ENCODE measurements around the gene ATP13A1.

The ATP13A1 gene

GRCh38 chr19:19635313-19635702 lies 28.2 kb downstream of the ATP13A1 start:
- Histone ChIP-seq H4K12ac (ENCODE audit: low read depth, low read length) (no peak overlapping the region), H2BK5ac (ENCODE audit: low read depth, low read length, poor library complexity) (no peak overlapping the region), H3K79me1 (ENCODE audit: low read length) (no peaks in the 10 kb centered on the region), H3K9ac (ENCODE audit: low read length) (no peak overlapping the region), H4K91ac (ENCODE audit: low read depth, low read length) (no peak overlapping the region), H4K8ac (ENCODE audit: low read depth, low read length) (no peak overlapping the region), H3K36me3 (ENCODE audit: control insufficient read depth in 1 of 2, insufficient read depth in 2 of 2, low read length in 2 of 2) (peaks cover 64 to 71% of the 10 kb centered on the region in 2 experiments), H3K27me3 (ENCODE audit: insufficient read depth, low read length) (no peaks in the 10 kb centered on the region), H2AK5ac (ENCODE audit: low read length) (no peak overlapping the region), H3K27ac (ENCODE audit: low read depth, low read length) (no peak overlapping the region), H3K4ac (ENCODE audit: low read depth, low read length) (no peak overlapping the region), H2BK120ac (ENCODE audit: insufficient read depth, low read length, poor library complexity) (no peak overlapping the region), H3K18ac (ENCODE audit: low read length) (no peak overlapping the region), H3K4me3 (ENCODE audit: low read depth, low read length) (no peak overlapping the region), H3K4me1 (ENCODE audit: control insufficient read depth in 1 of 2, insufficient read depth in 2 of 2, low read length in 2 of 2) (no peaks in the 10 kb centered on the region), H3K4me2 (ENCODE audit: low read length) (no peak overlapping the region), H3K9me3 (ENCODE audit: insufficient read depth, low read depth, low read length) (no peaks in the 10 kb centered on the region), H2AFZ (ENCODE audit: insufficient read depth, low read length, poor library complexity) (no peak overlapping the region), H3K79me2 (ENCODE audit: control insufficient read depth, insufficient read depth, low read length, poor library complexity) (no peaks in the 10 kb centered on the region), H3K23ac (ENCODE audit: low read length) (no peak overlapping the region), H3K14ac (ENCODE audit: low read length) (no peak overlapping the region), H2BK12ac (ENCODE audit: low read length) (no peak overlapping the region)
- no peak for DNase-seq
- WGBS (ENCODE audit: extremely low coverage, insufficient coverage, insufficient read length) = no CpG with 5 or more reads among the region's 14 CpGs

- Histone ChIP-seq H3K4me1 (ENCODE audit: control insufficient read depth in 1 of 2, insufficient read depth in 2 of 2, low read length in 2 of 2) (no peaks in the 10 kb centered on the region), H2BK12ac (ENCODE audit: low read length) (no peak overlapping the region), H3K79me2 (ENCODE audit: control insufficient read depth, insufficient read depth, low read length, poor library complexity) (no peaks in the 10 kb centered on the region), H3K36me3 (ENCODE audit: control insufficient read depth in 1 of 2, insufficient read depth in 2 of 2, low read length in 2 of 2) (peaks cover 63 to 70% of the 10 kb centered on the region in 2 experiments), H4K91ac (ENCODE audit: low read depth, low read length) (no peak overlapping the region), H3K27me3 (ENCODE audit: insufficient read depth, low read length) (no peaks in the 10 kb centered on the region), H3K79me1 (ENCODE audit: low read length) (no peaks in the 10 kb centered on the region), H3K4me2 (ENCODE audit: low read length) (no peak overlapping the region), H3K4me3 (ENCODE audit: low read depth, low read length) (no peak overlapping the region), H3K14ac (ENCODE audit: low read length) (no peak overlapping the region), H3K9me3 (ENCODE audit: insufficient read depth, low read depth, low read length) (no peaks in the 10 kb centered on the region), H2AK5ac (ENCODE audit: low read length) (no peak overlapping the region), H3K18ac (ENCODE audit: low read length) (no peak overlapping the region), H2BK5ac (ENCODE audit: low read depth, low read length, poor library complexity) (no peak overlapping the region), H4K12ac (ENCODE audit: low read depth, low read length) (no peak overlapping the region), H3K23ac (ENCODE audit: low read length) (no peak overlapping the region), H3K4ac (ENCODE audit: low read depth, low read length) (no peak overlapping the region), H2BK120ac (ENCODE audit: insufficient read depth, low read length, poor library complexity) (no peak overlapping the region), H2AFZ (ENCODE audit: insufficient read depth, low read length, poor library complexity) (no peak overlapping the region), H4K8ac (ENCODE audit: low read depth, low read length) (no peak overlapping the region), H3K9ac (ENCODE audit: low read length) (no peak overlapping the region), H3K27ac (ENCODE audit: low read depth, low read length) (no peak overlapping the region)
- WGBS (ENCODE audit: extremely low coverage, insufficient coverage, insufficient read length) = no CpG with 5 or more reads among the region's 36 CpGs
- DNase-seq = no peak
These were observed 28.8 kb downstream of the ATP13A1 start for GRCh38 chr19:19634516-19635312.

- no peak overlapping the region for H3K4me2 ChIP-seq (ENCODE audit: low read length)
- H2AK5ac ChIP-seq (ENCODE audit: low read length) = no peak overlapping the region
- H3K79me2 ChIP-seq (ENCODE audit: control insufficient read depth, insufficient read depth, low read length, poor library complexity) = no peaks in the 10 kb centered on the region
- peaks cover under 1% of the 10 kb centered on the region for H3K79me1 ChIP-seq (ENCODE audit: low read length)
- no peak overlapping the region for H4K12ac ChIP-seq (ENCODE audit: low read depth, low read length)
- DNase-seq = no peak
- H3K36me3 ChIP-seq (ENCODE audit: control insufficient read depth in 1 of 2, insufficient read depth in 2 of 2, low read length in 2 of 2) = peaks cover 60 to 74% of the 10 kb centered on the region in 2 experiments
- H3K4me1 ChIP-seq (ENCODE audit: control insufficient read depth in 1 of 2, insufficient read depth in 2 of 2, low read length in 2 of 2) = peaks cover 0 to under 1% of the 10 kb centered on the region in 2 experiments
- H2BK12ac ChIP-seq (ENCODE audit: low read length) = no peak overlapping the region
- no peak overlapping the region for H3K4me3 ChIP-seq (ENCODE audit: low read depth, low read length)
- H3K9me3 ChIP-seq (ENCODE audit: insufficient read depth, low read depth, low read length) = no peaks in the 10 kb centered on the region
- no peak overlapping the region for H3K23ac ChIP-seq (ENCODE audit: low read length)
- no peak overlapping the region for H3K27ac ChIP-seq (ENCODE audit: low read depth, low read length)
- no peak overlapping the region for H2BK120ac ChIP-seq (ENCODE audit: insufficient read depth, low read length, poor library complexity)
- H2BK5ac ChIP-seq (ENCODE audit: low read depth, low read length, poor library complexity) = no peak overlapping the region
- H3K27me3 ChIP-seq (ENCODE audit: insufficient read depth, low read length) = no peaks in the 10 kb centered on the region
- WGBS (ENCODE audit: extremely low coverage, insufficient coverage, insufficient read length) = no CpG with 5 or more reads among the region's 22 CpGs
- H3K9ac ChIP-seq (ENCODE audit: low read length) = no peak overlapping the region
- H4K91ac ChIP-seq (ENCODE audit: low read depth, low read length) = no peak overlapping the region
- no peak overlapping the region for H4K8ac ChIP-seq (ENCODE audit: low read depth, low read length)
- no peak overlapping the region for H3K18ac ChIP-seq (ENCODE audit: low read length)
- no peak overlapping the region for H3K14ac ChIP-seq (ENCODE audit: low read length)
- no peak overlapping the region for H2AFZ ChIP-seq (ENCODE audit: insufficient read depth, low read length, poor library complexity)
- H3K4ac ChIP-seq (ENCODE audit: low read depth, low read length) = no peak overlapping the region
These were observed 29.6 kb downstream of the ATP13A1 start for GRCh38 chr19:19633711-19634515.

GRCh38 chr19:19632661-19633060 lies 30.8 kb downstream of the ATP13A1 start:
- H3K4me3 ChIP-seq (ENCODE audit: low read depth, low read length) = no peak overlapping the region
- no peak overlapping the region for H3K14ac ChIP-seq (ENCODE audit: low read length)
- H4K91ac ChIP-seq (ENCODE audit: low read depth, low read length) = no peak overlapping the region
- H3K18ac ChIP-seq (ENCODE audit: low read length) = no peak overlapping the region
- peaks cover 53 to 67% of the 10 kb centered on the region in 2 experiments for H3K36me3 ChIP-seq (ENCODE audit: control insufficient read depth in 1 of 2, insufficient read depth in 2 of 2, low read length in 2 of 2)
- no peaks in the 10 kb centered on the region for H3K27me3 ChIP-seq (ENCODE audit: insufficient read depth, low read length)
- H2BK5ac ChIP-seq (ENCODE audit: low read depth, low read length, poor library complexity) = no peak overlapping the region
- H3K9ac ChIP-seq (ENCODE audit: low read length) = no peak overlapping the region
- peaks cover 0 to 2% of the 10 kb centered on the region in 2 experiments for H3K4me1 ChIP-seq (ENCODE audit: control insufficient read depth in 1 of 2, insufficient read depth in 2 of 2, low read length in 2 of 2)
- no peak overlapping the region for H3K4ac ChIP-seq (ENCODE audit: low read depth, low read length)
- no peak overlapping the region for H2BK12ac ChIP-seq (ENCODE audit: low read length)
- no peak overlapping the region for H2AFZ ChIP-seq (ENCODE audit: insufficient read depth, low read length, poor library complexity)
- H3K79me1 ChIP-seq (ENCODE audit: low read length) = peaks cover 12% of the 10 kb centered on the region
- WGBS (ENCODE audit: extremely low coverage, insufficient coverage, insufficient read length) = no CpG with 5 or more reads among the region's 5 CpGs
- H4K8ac ChIP-seq (ENCODE audit: low read depth, low read length) = no peak overlapping the region
- no peak overlapping the region for H4K12ac ChIP-seq (ENCODE audit: low read depth, low read length)
- H3K9me3 ChIP-seq (ENCODE audit: insufficient read depth, low read depth, low read length) = no peaks in the 10 kb centered on the region
- H2AK5ac ChIP-seq (ENCODE audit: low read length) = no peak overlapping the region
- no peak overlapping the region for H3K23ac ChIP-seq (ENCODE audit: low read length)
- peaks cover 6% of the 10 kb centered on the region for H3K79me2 ChIP-seq (ENCODE audit: control insufficient read depth, insufficient read depth, low read length, poor library complexity)
- no peak overlapping the region for H3K4me2 ChIP-seq (ENCODE audit: low read length)
- no peak for DNase-seq
- H2BK120ac ChIP-seq (ENCODE audit: insufficient read depth, low read length, poor library complexity) = no peak overlapping the region
- H3K27ac ChIP-seq (ENCODE audit: low read depth, low read length) = no peak overlapping the region
